Inflammatory macrophage (primary cell): ENCODE measurements around the gene GPRIN3.
"Not testable (repeated sequence)": the region's sequence is repeated elsewhere in the genome, so short reads cannot be mapped to it uniquely, and the experiment has no call there.

Experiments
- DNase-seq, 2 donors: peaks; one replicate each; pipeline ENCODE4 v3.0.0-alpha.2; 2020 to 2022

GPRIN3 gene

DNA sequence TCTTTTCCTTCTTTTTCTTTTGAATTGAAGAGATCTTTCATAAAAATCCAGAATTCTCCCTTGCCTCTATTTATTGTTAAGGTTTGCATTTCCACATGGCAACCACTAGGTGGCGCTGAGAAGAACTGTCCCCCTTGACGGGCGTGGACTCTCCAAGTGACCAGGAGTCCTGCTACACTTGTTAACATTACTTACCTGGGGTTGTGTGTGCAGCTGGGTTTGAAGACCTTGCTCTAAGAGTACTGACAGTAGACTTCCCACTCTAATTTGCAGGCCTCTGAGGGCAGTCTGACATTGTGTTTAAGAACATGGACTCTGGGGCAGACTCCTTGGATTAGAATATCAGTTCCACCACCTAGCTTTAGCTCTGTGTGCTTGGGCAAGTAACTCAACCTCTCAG, 52.8 kb downstream of the GPRIN3 start:
- peak; percentile 31 to 50 for DNase-seq

GRCh38 chr4:89254347-89254746, 53.3 kb downstream of the GPRIN3 start:
- DNase-seq = not testable (repeated sequence)

GRCh38 chr4:89253935-89254334, 53.7 kb downstream of the GPRIN3 start:
- no peak for DNase-seq

- no peak for DNase-seq
Measured at GRCh38 chr4:89253311-89253710, 54.3 kb downstream of the GPRIN3 start.

DNA sequence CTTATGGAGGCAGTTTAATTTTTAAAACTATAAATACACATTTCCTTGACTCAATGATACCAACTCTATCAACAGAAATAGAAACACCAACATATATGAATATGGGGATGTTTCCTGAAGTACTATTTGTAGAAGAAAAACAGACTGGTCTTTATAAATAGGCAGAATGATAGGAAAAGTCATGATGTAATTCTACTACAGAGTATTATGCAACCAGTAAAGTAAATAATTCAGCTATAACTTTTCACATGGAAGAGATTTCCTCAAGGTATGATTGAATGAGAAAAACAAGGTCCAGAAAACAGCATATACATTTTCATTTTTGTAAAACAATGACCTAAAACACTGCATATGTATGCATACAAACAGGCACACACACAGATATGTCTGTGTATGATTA, 56.2 kb downstream of the GPRIN3 start:
- no peak for DNase-seq

GRCh38 chr4:89249716-89250361, 57.8 kb downstream of the GPRIN3 start:
- no peak for DNase-seq

DNA sequence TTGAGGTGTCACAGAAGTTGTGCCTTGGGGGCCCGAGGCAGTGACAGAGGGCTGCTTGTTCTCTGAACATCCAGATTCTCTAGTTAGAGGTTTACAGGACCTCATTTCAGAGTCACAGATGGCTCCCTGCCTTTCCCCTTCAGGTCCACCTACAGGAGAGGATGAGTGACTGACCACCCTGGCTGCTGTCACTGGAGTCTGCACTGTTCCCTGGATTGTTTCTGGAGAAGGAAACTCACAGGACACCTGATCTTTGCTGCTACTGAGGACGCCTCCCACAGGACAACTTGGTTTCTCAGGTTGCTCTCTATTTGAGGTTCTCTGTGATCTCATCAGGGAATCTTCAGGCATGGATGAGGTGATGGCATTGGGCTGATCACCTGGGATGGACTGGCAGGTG, 58.3 kb downstream of the GPRIN3 start:
- no peak for DNase-seq

DNA sequence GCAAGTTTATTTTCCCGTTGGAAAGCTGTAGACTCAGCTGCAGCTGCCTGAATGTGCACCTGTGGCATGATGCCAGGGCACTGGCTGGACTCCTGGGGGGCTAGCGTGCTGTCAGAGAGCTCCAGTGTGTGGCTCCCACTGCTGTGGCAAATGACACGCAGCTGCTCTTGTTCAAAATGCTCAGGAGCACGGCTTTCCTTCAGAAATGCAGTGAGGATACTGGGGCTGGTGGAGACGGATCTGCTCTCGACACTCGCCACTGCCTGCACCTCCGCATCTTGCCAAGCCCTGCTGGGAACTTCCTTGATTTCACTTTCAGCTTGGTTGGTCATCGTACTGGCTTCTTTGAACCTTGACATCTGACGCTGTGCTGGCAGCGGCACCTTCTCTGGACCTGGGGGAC, 58.7 kb downstream of the GPRIN3 start:
- no peak for DNase-seq

DNA sequence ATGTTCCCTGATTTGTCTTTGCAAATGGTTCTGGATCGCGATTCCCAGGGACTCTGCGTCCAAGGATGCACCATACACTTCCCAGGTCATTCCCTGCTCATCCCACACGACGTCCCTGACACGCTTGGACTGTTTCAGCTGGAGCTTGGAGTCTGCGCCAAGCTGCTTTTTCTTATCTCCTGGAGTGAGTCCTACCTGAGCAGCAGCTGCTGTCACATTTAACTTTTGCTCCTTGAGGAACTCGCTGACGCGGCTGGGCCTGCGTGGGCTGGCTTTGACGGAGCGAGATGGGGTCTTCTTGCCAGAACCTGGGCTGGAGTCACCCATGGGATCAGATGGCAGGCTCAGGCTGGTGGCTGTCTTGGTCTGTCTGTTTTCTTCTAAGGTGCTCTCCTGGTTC, 59.6 kb downstream of the GPRIN3 start:
- no peak for DNase-seq

DNA sequence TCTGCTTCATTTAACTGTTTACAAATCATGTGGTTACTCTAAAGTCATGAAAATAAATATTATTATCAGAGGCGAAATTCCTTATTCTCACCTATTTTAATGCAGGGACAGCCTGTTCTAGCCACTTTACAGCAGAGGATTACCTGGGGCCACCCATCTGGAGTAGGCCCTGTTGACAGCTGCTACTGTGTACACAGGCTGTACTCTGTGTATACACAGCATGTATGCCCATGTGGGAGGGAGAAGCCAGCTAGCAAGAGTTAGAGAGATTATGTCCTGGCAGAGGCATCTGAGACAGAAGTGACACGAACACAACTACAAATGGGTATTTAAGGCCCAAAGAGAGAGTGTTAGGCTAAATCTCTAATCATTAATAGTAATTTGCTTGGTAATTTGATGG, 62.1 kb downstream of the GPRIN3 start:
- no peak for DNase-seq

DNA sequence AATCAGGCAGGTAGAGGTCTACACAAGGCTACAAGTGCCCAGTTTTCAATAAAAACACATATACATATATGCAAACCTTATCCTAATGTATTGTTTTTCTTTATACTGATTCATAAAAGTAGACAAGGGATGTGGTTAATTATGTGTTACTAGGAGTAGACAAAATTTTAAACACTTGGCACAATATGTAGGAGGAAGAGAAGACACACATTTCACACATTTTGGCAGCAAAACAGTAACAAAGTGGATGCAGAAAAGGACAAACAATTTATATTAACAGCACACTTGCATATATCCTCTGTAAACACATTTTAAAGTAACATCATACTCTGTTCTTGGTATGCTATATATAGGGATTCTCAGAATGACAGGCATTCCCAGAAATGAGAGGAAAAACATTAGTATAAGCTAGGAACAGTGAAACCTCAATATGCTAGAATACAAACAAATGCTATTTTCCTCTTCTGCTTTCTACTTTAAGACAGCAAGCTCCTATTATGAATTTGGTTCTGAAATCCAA, 63.8 kb downstream of the GPRIN3 start:
- no peak for DNase-seq

- DNase-seq = peak; percentile 40 to 48
Measured at GRCh38 chr4:89242864-89243732, 64.5 kb downstream of the GPRIN3 start.

GRCh38 chr4:89242216-89242615, 65.4 kb downstream of the GPRIN3 start:
- DNase-seq = no peak

- no peak for DNase-seq
Measured at GRCh38 chr4:89230271-89230670, 77.3 kb downstream of the GPRIN3 start.

DNA sequence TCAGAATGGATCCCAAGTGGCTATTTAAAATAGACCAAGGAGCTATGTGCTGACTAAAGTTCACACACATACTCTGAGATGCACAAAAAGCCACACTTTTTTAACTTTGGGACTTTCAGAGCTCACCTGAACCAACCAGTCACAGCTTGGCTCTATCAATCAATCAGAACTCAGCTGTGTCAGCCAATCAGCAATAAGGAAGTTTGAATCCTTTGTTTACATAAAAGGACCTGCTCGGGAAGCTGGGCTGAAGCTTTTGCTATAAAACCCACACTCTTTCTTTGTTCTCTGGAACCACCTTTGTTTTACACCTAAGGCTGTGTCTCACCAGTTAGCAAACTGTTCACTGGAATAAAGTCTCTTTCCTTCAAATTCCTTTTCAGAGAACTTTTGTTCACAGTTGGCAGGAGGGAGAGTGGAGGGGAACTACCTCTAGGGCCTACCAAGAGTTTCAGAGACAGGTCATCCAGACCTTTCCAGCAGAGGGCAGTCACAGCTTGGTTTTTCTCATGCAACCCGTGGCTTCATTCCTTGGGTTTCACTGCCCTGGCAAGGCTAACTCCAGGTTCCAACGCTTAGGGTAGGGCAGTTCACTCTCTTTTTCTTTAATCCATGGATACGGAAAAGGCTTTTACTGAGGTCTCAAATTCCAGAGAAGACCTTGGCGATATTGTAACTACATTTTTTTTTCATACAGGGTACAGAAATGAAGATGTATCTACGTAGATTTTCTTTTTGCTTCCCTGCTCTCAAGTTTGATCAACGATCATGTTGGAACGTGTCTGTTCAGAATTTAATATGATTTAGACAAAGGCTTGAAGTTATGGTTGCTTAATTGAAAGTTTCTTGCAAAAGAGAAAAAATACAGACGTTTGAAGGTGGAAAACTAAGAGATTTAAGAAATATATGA, 80.7 kb downstream of the GPRIN3 start:
- DNase-seq = peak; percentile 83

DNA sequence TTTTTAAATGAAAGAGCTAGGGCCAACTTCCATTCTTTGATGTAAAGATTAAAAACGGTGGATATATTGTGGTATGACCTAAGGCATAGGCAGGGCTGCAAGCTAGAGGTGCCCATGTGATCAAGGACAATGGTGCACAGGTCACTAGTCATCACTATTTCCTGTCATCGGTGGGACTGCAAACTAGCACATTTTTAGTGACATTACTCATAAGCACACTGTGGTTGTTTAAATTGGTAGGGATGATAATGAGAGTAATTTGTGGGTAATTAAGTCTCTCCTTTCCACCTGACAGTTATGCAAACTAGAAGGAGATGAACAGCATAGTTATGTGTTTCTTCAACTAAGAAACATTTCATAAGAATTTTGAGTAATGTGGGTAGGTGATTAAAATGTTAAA, 85.4 kb downstream of the GPRIN3 start:
- no peak for DNase-seq

DNA sequence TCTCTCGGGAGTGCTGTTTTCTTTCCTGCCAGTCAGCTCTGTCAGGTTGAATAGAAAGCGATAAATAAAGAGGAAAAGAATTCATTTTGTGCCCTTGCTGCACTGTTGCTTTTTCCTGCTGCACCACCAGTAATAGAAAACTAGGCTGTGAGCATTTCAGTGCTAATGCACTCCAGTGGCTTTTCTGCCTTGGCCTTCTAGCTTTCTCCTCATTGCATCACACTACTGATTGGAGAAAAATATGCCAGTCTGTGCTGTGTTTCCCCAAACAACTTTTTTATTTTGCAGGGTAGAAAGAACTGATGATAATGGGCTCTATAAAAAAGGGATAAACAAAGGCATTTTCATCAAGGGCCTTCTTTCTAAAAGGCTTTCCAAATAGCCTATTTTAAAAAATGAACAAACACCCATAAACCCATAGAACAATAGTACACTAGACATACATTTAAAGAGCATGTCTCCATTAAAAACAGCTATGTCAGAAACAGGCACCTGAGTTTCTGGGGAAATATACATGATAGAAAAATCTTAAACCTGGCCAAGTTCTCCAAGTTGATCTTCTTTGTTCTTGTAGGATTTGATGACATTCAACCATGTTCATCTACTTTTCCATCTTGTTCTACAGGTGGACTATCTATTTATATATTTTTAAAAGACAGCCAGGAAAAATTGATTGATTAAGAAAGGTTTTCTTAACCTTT, 86.3 kb downstream of the GPRIN3 start:
- DNase-seq = no peak

DNA sequence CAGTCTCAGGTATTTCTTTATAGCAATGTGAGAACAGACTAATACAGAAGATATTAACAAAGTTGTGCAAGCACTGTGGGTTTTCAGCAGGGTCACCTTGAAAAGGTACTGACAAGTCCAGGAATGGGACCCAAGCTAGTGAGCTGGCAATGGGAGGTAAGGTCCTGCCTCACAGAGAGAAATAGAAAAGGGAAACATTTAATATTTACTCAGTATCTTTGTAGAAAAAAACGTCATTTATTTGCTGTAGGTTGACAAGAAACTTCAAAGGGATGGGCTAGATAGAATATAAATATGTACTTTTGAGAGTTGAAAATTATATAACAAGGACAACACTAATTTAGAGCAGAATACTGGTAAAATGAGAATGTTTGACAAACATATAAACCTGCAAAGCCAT, 89.0 kb downstream of the GPRIN3 start:
- DNase-seq = no peak

DNA sequence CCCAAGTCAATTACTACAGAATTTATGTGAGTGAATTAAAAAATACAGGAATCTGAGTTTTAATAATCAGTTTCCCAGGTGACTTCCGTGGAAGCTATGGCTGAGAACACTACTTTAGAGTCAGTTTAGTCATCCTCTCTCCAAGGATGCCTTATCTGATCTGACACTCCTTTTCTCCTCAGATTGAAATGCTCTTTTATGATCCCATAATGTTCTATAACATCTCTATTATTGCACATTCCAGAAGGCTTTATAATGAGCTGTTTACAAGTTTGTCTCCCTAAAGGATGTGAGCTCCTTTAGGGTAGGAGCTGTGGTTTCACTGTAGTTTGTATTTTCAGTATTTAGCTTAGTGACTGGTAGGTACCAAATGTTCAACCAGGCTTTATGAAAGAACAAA, 90.0 kb downstream of the GPRIN3 start:
- no peak for DNase-seq

DNA sequence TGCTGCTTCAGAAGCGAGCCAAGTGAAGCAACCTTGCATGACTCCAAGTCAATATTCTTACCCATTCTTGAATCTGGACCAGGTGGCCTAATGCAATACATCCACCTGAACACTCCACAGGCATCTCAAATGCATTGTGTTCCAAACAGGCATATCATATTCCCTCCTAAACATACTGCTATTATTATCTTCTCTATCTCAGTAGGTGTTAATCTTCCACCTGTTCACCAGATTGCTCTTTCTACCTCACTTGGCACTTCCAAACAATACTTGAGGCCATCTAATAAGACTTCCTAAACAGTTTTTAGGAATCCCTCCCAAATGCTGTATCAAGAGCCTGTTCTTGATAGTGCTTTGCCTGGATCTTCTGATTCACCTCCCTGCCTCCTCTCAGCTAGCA, 90.7 kb downstream of the GPRIN3 start:
- DNase-seq = no peak

- DNase-seq = no peak
Measured at GRCh38 chr4:89216422-89216821, 91.2 kb downstream of the GPRIN3 start.

GRCh38 chr4:89215736-89216135, 91.9 kb downstream of the GPRIN3 start:
- no peak for DNase-seq
